T47D (cell line): ENCODE measurements around the gene NMNAT1.
A peak's percentile ranks its signal among the peaks of the same experiment; 100 is the strongest.

Experiments
- DNase-seq, 2 experiments: peaks; one replicate each; pipeline versions ENCODE4 v3.0.0 to v3.0.0-alpha.2; 2011 to 2012; ENCODE audit warnings: low read depth in 1 of 2, low spot score in 1 of 2
- JUND ChIP-seq: IDR thresholded peaks from 2 replicates; pipeline ENCODE4 v1.6.1; 2012; ENCODE audit warnings: low read depth
- in situ Hi-C: cut with HindIII; loops from 2 replicates; pipeline ENCODE4 v1.10.0; 2016; ENCODE audit warnings: low sequenced_read_pairs, low pct_unique_long_range_greater_than_20kb

The NMNAT1 gene

DNA sequence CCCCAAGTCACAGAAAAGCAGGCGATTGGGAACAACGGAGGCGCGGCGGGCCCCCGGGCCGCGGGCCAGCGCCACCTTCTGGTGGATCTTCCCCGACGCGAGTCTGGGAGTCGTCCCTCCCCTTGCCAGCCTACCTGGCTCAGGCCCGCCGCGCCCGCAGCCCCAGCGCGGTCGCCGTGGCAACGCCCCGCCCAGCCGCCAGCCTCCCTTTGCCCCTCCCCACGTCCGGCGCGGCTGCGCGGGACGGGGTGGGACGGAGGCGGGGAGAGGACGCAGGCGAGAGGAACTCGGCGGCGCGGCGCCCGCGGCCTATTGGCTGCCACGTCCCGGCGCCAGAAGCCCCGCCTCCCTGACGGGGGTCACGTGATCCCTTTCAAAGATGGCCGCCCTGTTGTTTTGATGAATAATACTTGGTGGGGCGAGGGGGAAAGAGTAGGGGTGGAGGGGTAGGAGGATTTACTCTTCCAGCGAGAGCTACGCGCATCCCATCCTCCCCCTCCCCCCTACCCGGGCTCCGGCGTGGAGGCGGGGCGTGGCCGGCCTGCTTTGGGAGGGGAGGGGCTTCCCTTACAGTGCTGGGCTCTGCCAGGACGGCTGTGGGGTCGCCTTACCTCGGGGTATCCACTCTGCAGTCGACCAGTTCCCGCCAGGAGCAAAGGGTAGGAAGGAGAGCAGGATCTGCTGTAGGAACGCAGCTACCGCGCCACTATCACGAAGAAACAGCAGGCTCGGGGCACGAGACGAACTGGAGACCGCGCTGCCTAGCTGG, 89.5 kb downstream of the NMNAT1 start, which contains the start of gene UBE4B:
Gene UBE4B (plus strand): TSS at position 369 of the 769 bp plus-strand sequence. CDS start 713 bp downstream, outside the sequence.
- TF ChIP-seq JUND = 0 out of 2 replicates have a peak, but pooled peaks have one; percentile 24
- in situ Hi-C loops = no loop called here
- DNase-seq = peak; percentile 77 to 97

GRCh38 chr1:10033359-10033845, 90.1 kb downstream of the NMNAT1 start:
- in situ Hi-C loops = no loop called here
- no peak for TF ChIP-seq JUND
- peak in 1 of 2 experiments; percentile 55 for DNase-seq
